RWPE1 (cell line): ENCODE results near the gene DPY19L1.
"Not testable (repeated sequence)": the region's sequence is repeated elsewhere in the genome, so short reads cannot be mapped to it uniquely, and the experiment has no call there.

Experiments
- CTCF ChIA-PET: fragments of 350-600 bp; sonication (Branson Sonifier 250); formaldehyde crosslinking; extraction: SDS; loops from one replicate; lab custom pipeline; 2021; lab: Yijun Ruan, JAX
- POLR2A ChIA-PET: fragments of 400-600 bp; formaldehyde crosslinking; extraction: SDS; loops from one replicate; lab custom pipeline; 2020; ENCODE audit warnings: antibody characterized with exemption; ENCODE audit not compliant: low non-redundant PET; lab: Yijun Ruan, JAX
- DNase-seq: peaks from one replicate; pipeline ENCODE4 v3.0.0; 2012; ENCODE audit warnings: low spot score
- H3K27ac ChIP-seq: fragments of 450-650 bp; 2 replicates; pipeline ENCODE4 v1.5.1; 2017
- TF ChIP-seq, protein P1 (sequence below): fragments of 450-650 bp; conservative IDR thresholded peaks from 2 replicates; pipeline ENCODE4 v1.5.1; 2017; ENCODE audit warnings: low read depth, mild to moderate bottlenecking

The DPY19L1 gene

DNA sequence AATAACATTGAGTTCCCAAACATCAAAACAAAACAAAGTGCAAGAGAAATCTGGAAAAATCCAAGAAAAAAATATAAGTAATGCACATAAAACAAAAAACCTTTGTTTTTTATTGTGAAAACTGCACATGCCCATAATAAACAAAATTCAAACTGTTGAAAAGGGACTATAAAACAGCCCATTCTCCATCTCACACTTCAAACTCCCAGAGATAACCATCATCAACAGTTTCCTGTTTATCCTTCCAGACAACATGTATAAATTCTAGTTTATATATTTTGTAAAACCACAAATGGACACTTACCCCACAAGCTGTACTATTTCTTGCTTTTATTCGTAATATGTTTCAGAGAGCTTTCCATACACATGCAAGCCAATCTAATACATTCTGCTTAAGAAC is 79.3 kb downstream of the DPY19L1 start:
- ChIA-PET POLR2A (no interaction called here), CTCF (no interaction called here)

DNA sequence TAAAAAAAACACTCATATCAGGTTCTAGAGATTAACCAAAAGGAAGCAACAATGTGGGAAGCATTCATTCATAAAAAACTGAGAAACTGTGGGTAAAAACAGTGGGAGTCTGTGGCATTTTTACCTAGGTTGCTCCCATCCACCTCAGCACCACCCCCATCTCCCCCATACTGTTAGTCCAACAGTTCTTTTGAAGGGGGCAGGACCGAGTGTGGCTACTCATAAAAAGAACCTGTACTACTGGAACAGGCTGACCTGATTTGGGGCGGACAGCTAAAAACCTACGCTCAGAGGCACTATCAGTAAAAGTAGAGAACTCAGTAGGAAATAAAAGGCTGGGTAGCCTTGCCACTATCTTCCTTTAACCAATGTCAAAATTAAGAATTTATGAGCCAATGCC is 84.5 kb downstream of the DPY19L1 start:
- ChIA-PET CTCF (interaction anchor here (0.6 kb wide), 1 partner anchor 1739 kb away, joined by 3 read pairs; no protein-coding TSS in a partner anchor), POLR2A (no interaction called here)
- TF ChIP-seq, protein P1, sequence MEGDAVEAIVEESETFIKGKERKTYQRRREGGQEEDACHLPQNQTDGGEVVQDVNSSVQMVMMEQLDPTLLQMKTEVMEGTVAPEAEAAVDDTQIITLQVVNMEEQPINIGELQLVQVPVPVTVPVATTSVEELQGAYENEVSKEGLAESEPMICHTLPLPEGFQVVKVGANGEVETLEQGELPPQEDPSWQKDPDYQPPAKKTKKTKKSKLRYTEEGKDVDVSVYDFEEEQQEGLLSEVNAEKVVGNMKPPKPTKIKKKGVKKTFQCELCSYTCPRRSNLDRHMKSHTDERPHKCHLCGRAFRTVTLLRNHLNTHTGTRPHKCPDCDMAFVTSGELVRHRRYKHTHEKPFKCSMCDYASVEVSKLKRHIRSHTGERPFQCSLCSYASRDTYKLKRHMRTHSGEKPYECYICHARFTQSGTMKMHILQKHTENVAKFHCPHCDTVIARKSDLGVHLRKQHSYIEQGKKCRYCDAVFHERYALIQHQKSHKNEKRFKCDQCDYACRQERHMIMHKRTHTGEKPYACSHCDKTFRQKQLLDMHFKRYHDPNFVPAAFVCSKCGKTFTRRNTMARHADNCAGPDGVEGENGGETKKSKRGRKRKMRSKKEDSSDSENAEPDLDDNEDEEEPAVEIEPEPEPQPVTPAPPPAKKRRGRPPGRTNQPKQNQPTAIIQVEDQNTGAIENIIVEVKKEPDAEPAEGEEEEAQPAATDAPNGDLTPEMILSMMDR: no peak
- no peak for DNase-seq
- no peak overlapping the region for H3K27ac ChIP-seq

More for the DNA sequence above, 79.3 kb downstream of the DPY19L1 start:
- TF ChIP-seq, protein P1: no peak
- no peak overlapping the region for H3K27ac ChIP-seq
- DNase-seq: no peak

DNA sequence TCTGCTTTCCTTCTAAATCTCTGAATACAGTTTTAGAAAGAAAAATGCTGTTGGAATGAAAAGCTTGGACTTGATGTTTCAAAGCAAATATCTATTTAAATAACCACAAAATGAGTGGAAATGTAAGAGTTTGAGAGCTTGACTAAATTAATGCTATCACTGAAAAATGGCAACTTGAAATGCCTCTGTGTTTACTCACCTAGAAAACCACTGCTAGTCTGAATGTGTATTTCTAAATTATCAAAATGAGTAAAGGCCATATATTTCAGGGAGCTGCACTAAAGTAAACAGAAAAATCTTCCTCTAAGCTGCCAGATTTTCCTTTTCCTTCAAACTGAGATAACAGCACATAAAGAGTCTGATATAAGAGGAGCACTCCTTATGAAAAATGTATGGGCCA is 87.9 kb downstream of the DPY19L1 start:
- no peak for DNase-seq
- ChIA-PET CTCF (interaction anchor here (0.6 kb wide), 1 partner anchor 1307 kb away, joined by 3 read pairs; no protein-coding TSS in a partner anchor), POLR2A (no interaction called here)
- no peak overlapping the region for H3K27ac ChIP-seq
- TF ChIP-seq, protein P1: no peak

DNA sequence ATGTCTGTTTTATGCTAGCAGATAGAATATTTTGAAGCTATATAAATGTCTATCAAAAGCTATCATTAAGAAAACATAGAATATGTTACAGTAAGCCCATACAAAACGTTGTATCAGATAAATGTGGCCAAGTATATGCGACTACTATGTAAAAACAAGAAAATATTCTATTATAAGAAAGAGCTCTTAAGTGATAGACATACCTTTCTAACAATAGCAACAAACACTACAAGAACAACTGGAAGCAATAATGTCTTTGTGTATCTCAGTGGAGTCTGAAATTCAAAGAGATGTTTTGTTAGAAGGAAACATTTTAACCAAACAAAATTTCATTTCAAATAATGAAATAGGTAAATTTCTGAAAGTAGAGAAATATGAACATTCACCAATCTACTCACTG is 89.9 kb downstream of the DPY19L1 start:
- POLR2A ChIA-PET, DNase-seq, CTCF ChIA-PET, H3K27ac ChIP-seq: not testable (repeated sequence)

DNA sequence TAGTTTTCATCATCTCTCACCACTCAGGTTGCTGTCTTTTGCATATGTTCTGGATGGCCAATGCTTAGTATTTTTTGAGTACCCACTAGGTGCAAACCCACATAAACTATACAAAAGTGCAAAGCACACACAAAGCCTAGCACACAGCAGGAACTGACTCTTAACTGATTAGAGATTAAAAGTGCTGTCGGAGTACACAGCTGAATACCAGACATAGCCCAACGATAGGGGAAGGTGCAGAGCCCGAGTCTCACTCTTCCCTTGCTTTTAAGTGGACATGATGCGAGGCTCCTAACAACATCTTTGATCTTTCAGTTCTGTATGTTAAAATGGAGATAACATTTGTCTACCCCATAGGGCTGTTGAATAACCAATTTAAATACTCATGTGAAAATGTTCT is 90.8 kb downstream of the DPY19L1 start:
- ChIA-PET CTCF (no interaction called here), POLR2A (no interaction called here)
- no peak for DNase-seq
- TF ChIP-seq, protein P1: no peak
- no peak overlapping the region for H3K27ac ChIP-seq

DNA sequence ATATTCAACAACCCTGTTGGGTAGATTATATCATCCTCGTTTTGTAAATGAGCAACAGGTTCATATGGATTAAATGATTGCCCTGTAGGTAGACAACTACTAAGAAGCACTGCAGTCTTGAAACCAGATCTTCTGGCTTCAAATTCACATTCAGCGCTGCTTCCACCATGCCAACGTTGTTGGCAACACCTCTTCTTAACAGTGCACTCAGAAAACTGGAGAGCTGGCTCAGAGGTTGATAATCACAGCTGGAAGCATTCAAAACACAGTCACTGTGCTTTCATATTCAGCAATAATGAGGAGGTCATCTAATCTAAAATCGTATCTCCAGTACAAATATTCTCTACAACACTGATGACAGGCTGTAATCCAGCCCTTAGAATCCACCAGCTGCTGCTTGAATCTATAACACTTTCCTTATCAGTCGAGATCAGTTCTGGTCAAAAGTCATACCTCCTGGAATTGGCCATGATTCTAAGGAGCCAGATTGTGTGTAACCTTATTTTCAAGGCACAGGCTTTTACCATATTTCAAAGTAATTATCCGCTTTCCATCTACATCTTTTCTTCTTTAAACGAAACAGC is 91.3 kb downstream of the DPY19L1 start:
- H3K27ac ChIP-seq, CTCF ChIA-PET, POLR2A ChIA-PET, DNase-seq: not testable (repeated sequence)

DNA sequence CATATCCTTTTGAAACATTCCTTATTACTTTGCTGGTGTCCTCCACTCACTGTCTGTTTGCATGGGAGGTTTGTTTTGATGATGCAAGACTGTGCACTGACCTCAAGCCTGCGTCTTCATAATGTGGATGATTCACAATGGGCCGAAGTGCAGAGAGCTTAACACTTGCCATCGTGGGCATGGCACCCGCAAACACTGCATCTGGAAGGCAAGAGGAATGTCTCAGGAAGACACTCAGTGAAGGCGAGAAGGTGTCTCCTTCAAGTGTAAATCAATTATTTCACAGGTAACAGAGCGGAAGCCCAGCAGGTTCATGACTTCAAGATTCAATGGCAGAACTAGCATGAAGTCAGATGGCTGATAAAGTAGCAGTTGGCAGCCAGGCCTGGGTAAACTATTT is 98.1 kb downstream of the DPY19L1 start:
- TF ChIP-seq, protein P1: no peak
- H3K27ac ChIP-seq: no peak overlapping the region
- ChIA-PET POLR2A (no interaction called here), CTCF (interaction anchor here (0.7 kb wide), 1 partner anchor 12 kb away, joined by 4 read pairs; no protein-coding TSS in a partner anchor)
- DNase-seq: no peak

DNA sequence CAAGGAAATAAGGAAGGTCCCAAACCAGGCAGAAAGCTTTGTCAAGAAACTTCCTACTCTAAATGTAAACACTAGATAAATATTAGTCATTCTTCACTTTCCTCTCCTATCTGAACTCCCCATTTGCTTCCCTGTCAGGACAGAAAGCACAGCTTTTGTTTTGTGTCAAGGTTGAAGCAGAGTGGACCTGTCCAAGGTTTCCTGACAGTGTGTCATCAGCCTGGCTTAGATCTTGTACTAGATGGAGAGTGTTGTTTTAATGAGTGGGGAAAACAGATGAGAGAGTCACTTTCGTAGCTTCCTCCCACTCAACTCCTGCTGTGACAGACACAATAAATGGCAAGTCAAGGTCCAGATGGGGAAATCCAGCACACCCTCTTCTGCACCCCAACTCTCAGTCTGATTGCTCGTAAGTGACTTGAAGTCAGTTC is 101.5 kb downstream of the DPY19L1 start:
- DNase-seq, CTCF ChIA-PET, POLR2A ChIA-PET, H3K27ac ChIP-seq: not testable (repeated sequence)
